SH-SY5Y (cell line): ENCODE results near the gene AGTPBP1.

Experiments
- GATA2 ChIP-seq: IDR thresholded peaks from 2 replicates; pipeline ENCODE4 v1.6.1; 2011; ENCODE audit warnings: mild to moderate bottlenecking, low read depth, low read length
- GATA3 ChIP-seq: IDR thresholded peaks from 2 replicates; pipeline ENCODE4 v1.6.1; 2011; ENCODE audit warnings: low read depth, mild to moderate bottlenecking, low read length, moderate library complexity

DNA sequence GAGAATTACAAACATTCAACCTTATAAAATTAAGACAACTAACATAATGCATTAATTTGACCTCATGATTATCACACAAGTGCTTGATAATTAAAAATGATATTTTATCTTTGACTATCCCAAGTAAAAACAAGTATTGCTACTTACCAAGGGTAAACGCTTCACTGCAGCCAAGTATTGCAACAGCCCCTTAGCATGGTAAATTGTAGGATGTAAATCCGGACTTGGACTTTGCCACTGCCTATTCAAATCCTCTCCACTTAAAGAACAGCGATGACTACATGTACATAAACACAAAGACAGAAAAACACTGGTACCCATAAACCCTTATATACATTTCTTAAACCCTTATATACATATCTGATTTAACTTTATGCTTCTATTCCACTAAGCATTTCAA lies 155.1 kb downstream of the AGTPBP1 start:
- no peak for TF ChIP-seq GATA2
- TF ChIP-seq GATA3: no peak
